K562 (cell line): Measurements from ENCODE around the gene RGS9BP. TPM values are rescaled to one million over a fixed set of nuclear protein-coding genes. Genes with fewer than 3 reads are reported as not detected.
A peak's percentile ranks its signal among the peaks of the same experiment; 100 is the strongest.

Experiments
- BDP1 ChIP-seq: IDR thresholded peaks from 3 replicates; pipeline ENCODE4 v1.6.1; 2011; ENCODE audit not compliant: insufficient read length, insufficient read depth
- CCAR2 ChIP-seq: fragments of 200-400 bp; formaldehyde crosslinking; IDR thresholded peaks from 2 replicates; pipeline ENCODE4 v1.6.1; 2017; ENCODE audit warnings: mild to moderate bottlenecking, low read depth, low read length
- CTCF ChIP-seq, 3 experiments: IDR thresholded peaks in 2 of 3; conservative IDR thresholded peaks in 1 of 3; 2 replicates each; pipeline ENCODE4 v1.5.1; 2011 to 2012; ENCODE audit warnings: low read length in 3 of 3, mild to moderate bottlenecking in 3 of 3, control low read depth in 2 of 3, improper control_type of control experiment in 1 of 3, inconsistent platforms in 1 of 3, low read depth in 1 of 3, mixed read lengths in 1 of 3, moderate library complexity in 1 of 3; ENCODE audit not compliant: insufficient read depth in 2 of 3
- DNMT1 ChIP-seq: fragments of 450-650 bp; IDR thresholded peaks from 2 replicates; pipeline ENCODE4 v1.6.1; 2016; ENCODE audit warnings: antibody characterized with exemption, mild to moderate bottlenecking
- FOS ChIP-seq: IDR thresholded peaks from 3 replicates; pipeline ENCODE4 v1.6.1; 2011; ENCODE audit not compliant: insufficient read length; ENCODE audit errors: extremely low read depth
- GATAD2B ChIP-seq: fragments of 450-650 bp; IDR thresholded peaks from 2 replicates; pipeline ENCODE4 v1.6.1; 2017; ENCODE audit warnings: mild to moderate bottlenecking, borderline replicate concordance
- HES1 ChIP-seq: fragments of 450-650 bp; IDR thresholded peaks from 2 replicates; pipeline ENCODE4 v1.6.1; 2016; ENCODE audit warnings: low read depth, mild to moderate bottlenecking, moderate library complexity
- MEF2D ChIP-seq: conservative IDR thresholded peaks from 2 replicates; pipeline ENCODE4 v1.6.1; 2016; ENCODE audit warnings: low read depth, missing genetic modification characterization, missing compliant biosample characterization
- MIER1 ChIP-seq: fragments of 450-650 bp; IDR thresholded peaks from 2 replicates; pipeline ENCODE4 v1.6.1; 2016; ENCODE audit warnings: antibody characterized with exemption, mild to moderate bottlenecking, low read depth
- NR1H2 ChIP-seq: sonication (generic); formaldehyde crosslinking; IDR thresholded peaks from 2 replicates; pipeline ENCODE4 v1.4.0; 2020; ENCODE audit warnings: mild to moderate bottlenecking, missing genetic modification reagents
- RAD21 ChIP-seq, 2 experiments: fragments of 250-450 bp in 1 of 2; fragments of 450-650 bp in 1 of 2; sonication (Bioruptor Pico) in 1 of 2; formaldehyde crosslinking in 1 of 2; IDR thresholded peaks in 1 of 2; conservative IDR thresholded peaks in 1 of 2; 2 replicates each; pipeline versions ENCODE4 v1.4.0 to v1.8.0; 2020 to 2022; ENCODE audit warnings: mild to moderate bottlenecking in 2 of 2, moderate library complexity in 1 of 2
- RBM39 ChIP-seq: fragments of 200-400 bp; formaldehyde crosslinking; optimal IDR thresholded peaks from 2 replicates; pipeline ENCODE3; 2018; ENCODE audit warnings: low read depth, low read length
- VEZF1 ChIP-seq: fragments of 200-800 bp; sonication (Bioruptor generic); IDR thresholded peaks from 2 replicates; pipeline ENCODE4 v1.6.1; 2017; ENCODE audit warnings: missing genetic modification characterization, missing compliant biosample characterization
- ZBTB11 ChIP-seq, 3 experiments: fragments of 200-800 bp in 1 of 3; fragments of 250-450 bp in 1 of 3; fragments of 450-650 bp in 1 of 3; sonication (Bioruptor Pico) in 1 of 3; sonication (Bioruptor generic) in 1 of 3; formaldehyde crosslinking in 1 of 3; IDR thresholded peaks; 2 replicates each; pipeline versions ENCODE4 v1.6.1 to v1.8.0; 2016 to 2022; ENCODE audit warnings: mild to moderate bottlenecking in 2 of 3, missing genetic modification characterization in 2 of 3, missing compliant biosample characterization in 1 of 3, moderate library complexity in 1 of 3
- ZNF408 ChIP-seq: fragments of 250-450 bp; sonication (Bioruptor Pico); IDR thresholded peaks from 2 replicates; pipeline ENCODE4 v1.4.0; 2020; ENCODE audit warnings: low read depth, mild to moderate bottlenecking, moderate library complexity
- ZNF436 ChIP-seq: fragments of 250-450, 450-650 bp; sonication (Bioruptor Pico); formaldehyde crosslinking; IDR thresholded peaks from 2 replicates; pipeline ENCODE4 v1.7.0; 2020; ENCODE audit warnings: mild to moderate bottlenecking
- ZNF668 ChIP-seq: fragments of 250-450 bp; sonication (Bioruptor Pico); IDR thresholded peaks from 2 replicates; pipeline ENCODE4 v1.8.0; 2022; ENCODE audit warnings: mild to moderate bottlenecking, inconsistent platforms
- polyA plus RNA-seq, 8 experiments: library from polyadenylated mRNA; depleted of rRNA in 4 of 8; stranded (reverse) in 5 of 8; unstranded in 3 of 8; fragments of >200 nt; fragmentation: Nextera tagmentation in 2 of 8; fragmentation: Illumina TruSeq in 1 of 8; extraction: Ambion mirVana in 2 of 8; extraction: Trizol in 1 of 8; gene quantifications; 2 replicates each; pipeline versions ENCODE4 v1.2.1 to v1.2.3, GENCODE V29; 2011 to 2014; ENCODE audit warnings: inconsistent platforms in 1 of 8, missing spikeins in 1 of 8
- total RNA-seq, 7 experiments: library from RNA; depleted of rRNA in 6 of 7; stranded (reverse); fragments of >200 nt in 6 of 7; fragmentation: Illumina TruSeq in 2 of 7; extraction: Trizol in 2 of 7; gene quantifications; 2 replicates each; pipeline versions ENCODE4 v1.2.1 to v1.2.3, GENCODE V29; 2011 to 2021; ENCODE audit warnings: low replicate concordance in 1 of 7

Gene RGS9BP
- total and polyA plus RNA-seq, 9 of the 15 experiments (the other 6 are each of a cell fraction or from before 2014, with no cell fraction given): 0.03 to 1.3 (median 0.49) TPM

GRCh38 chr19:32671883-32672593 lies 3.6 kb upstream of the RGS9BP start (continued):
- no peak for TF ChIP-seq CCAR2
- TF ChIP-seq ZNF436 (CRISPR knock-in tag): no peak
- TF ChIP-seq ZNF668 (CRISPR knock-in tag): no peak
- peak; percentile 42 for TF ChIP-seq VEZF1 (CRISPR knock-in tag)
- TF ChIP-seq MEF2D (tag): no peak; the same call in 1 of the 2 replicates
- TF ChIP-seq GATAD2B: no peak; the same call in 1 of the 2 replicates
- TF ChIP-seq BDP1: no peak
- TF ChIP-seq DNMT1: no peak
- no peak for TF ChIP-seq ZNF408 (CRISPR knock-in tag)
- TF ChIP-seq HES1: peak; percentile 84
- TF ChIP-seq MIER1: no peak
- peak in 1 of 3 experiments; percentile 44; a peak in 1 of 6 replicates for TF ChIP-seq ZBTB11 (CRISPR knock-in tag; IDR thresholded peaks at IDR 0.05)
- no peak for TF ChIP-seq NR1H2
- TF ChIP-seq FOS: no peak
- TF ChIP-seq CTCF (IDR thresholded peaks at IDR 0.05 in 2 of 3, conservative IDR thresholded peaks at IDR 0.05 in 1 of 3; ENCODE audit: insufficient read depth in 2 of 3, low read depth in 1 of 3, low read length in 3 of 3): no peak
- no peak for TF ChIP-seq RBM39
- TF ChIP-seq RAD21 (CRISPR knock-in tag; conservative IDR thresholded peaks at IDR 0.05 in 1 of 2, IDR thresholded peaks at IDR 0.05 in 1 of 2): peak in 1 of 2 experiments; percentile 23; a peak in 2 of 4 replicates
